RWPE2 (cell line): ENCODE data around the gene ZC3H8.
"Not testable (repeated sequence)": the region's sequence is repeated elsewhere in the genome, so short reads cannot be mapped to it uniquely, and the experiment has no call there.

Source experiments
- ATAC-seq: fragments of 200-7000 bp; cut with Tn5 transposase; 3 replicates; pipeline ENCODE4 v1.9.1; 2021; ENCODE audit warnings: low read depth
- DNase-seq: peaks from one replicate; pipeline ENCODE4 v3.0.0-alpha.2; 2020; ENCODE audit warnings: low spot score
- H3K27ac ChIP-seq: fragments of 450-650 bp; 2 replicates; pipeline ENCODE4 v1.5.1; 2017; ENCODE audit warnings: mild to moderate bottlenecking; ENCODE audit not compliant: poor library complexity, severe bottlenecking
- H3K27me3 ChIP-seq: fragments of 250-450 bp; sonication (Bioruptor Pico); 2 replicates; pipeline ENCODE4 v1.5.1; 2021; ENCODE audit warnings: mild to moderate bottlenecking, moderate library complexity; ENCODE audit not compliant: insufficient read depth, poor library complexity, severe bottlenecking
- H3K36me3 ChIP-seq: fragments of 250-450 bp; sonication (Bioruptor Pico); 2 replicates; pipeline ENCODE4 v1.5.1; 2020; ENCODE audit warnings: low read depth, mild to moderate bottlenecking, moderate library complexity
- H3K4me1 ChIP-seq: fragments of 250-450 bp; sonication (Bioruptor Pico); 2 replicates; pipeline ENCODE4 v1.5.1; 2021; ENCODE audit warnings: mild to moderate bottlenecking, moderate library complexity; ENCODE audit not compliant: insufficient read depth, poor library complexity, severe bottlenecking
- H3K4me3 ChIP-seq: fragments of 250-450 bp; sonication (Bioruptor Pico); 2 replicates; pipeline ENCODE4 v1.5.1; 2021; ENCODE audit warnings: mild to moderate bottlenecking, moderate library complexity; ENCODE audit not compliant: severe bottlenecking
- H3K9me3 ChIP-seq: fragments of 250-450 bp; sonication (Bioruptor Pico); 2 replicates; pipeline ENCODE4 v1.5.1; 2021; ENCODE audit warnings: mild to moderate bottlenecking, moderate library complexity; ENCODE audit not compliant: severe bottlenecking
- CTCF ChIP-seq: fragments of 450-650 bp; IDR thresholded peaks from one replicate; pipeline ENCODE4 v1.5.1; 2017; ENCODE audit warnings: mild to moderate bottlenecking, moderate library complexity; ENCODE audit not compliant: poor library complexity, severe bottlenecking

Gene ZC3H8

DNA sequence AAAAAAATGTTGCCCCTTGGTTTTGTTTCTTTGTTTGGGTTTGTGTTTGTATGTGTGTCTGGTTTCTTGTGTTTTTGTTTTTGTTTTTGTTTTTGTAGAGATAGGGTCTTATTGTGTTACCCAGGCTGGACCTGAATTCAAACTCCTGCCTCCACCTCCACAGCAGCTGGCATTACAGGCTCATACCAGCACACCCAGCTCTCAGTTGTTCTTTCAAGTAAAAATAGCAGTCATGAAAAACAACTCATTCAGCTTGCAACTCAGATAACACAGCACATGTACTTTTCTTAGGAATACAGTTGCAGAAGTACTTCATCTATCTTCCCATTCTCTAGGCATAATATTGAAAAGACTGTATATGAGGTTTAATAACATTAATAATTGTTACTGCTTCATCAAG lies 37.0 kb downstream of the ZC3H8 start:
- no peaks in the 10 kb centered on the region for H3K27me3 ChIP-seq
- H3K27ac ChIP-seq: no peak overlapping the region
- no peaks in the 10 kb centered on the region for H3K4me1 ChIP-seq
- no peaks in the 10 kb centered on the region for H3K9me3 ChIP-seq
- no peak overlapping the region for H3K4me3 ChIP-seq
- DNase-seq (no peak), ATAC-seq (no peak)
- peaks cover 29% of the 10 kb centered on the region for H3K36me3 ChIP-seq
- no peak for TF ChIP-seq CTCF

- ATAC-seq (no peak), DNase-seq (no peak)
These were observed 38.7 kb downstream of the ZC3H8 start for GRCh38 chr2:112216167-112216566.

GRCh38 chr2:112207905-112208304 lies 46.9 kb downstream of the ZC3H8 start:
- not testable (repeated sequence) for H3K27me3 ChIP-seq, H3K4me3 ChIP-seq, DNase-seq, H3K4me1 ChIP-seq, ATAC-seq, H3K27ac ChIP-seq, H3K36me3 ChIP-seq
- H3K9me3 ChIP-seq: peaks cover 12% of the 10 kb centered on the region

More at GRCh38 chr2:112216167-112216566, 38.7 kb downstream of the ZC3H8 start:
- Histone ChIP-seq H3K27me3 (no peaks in the 10 kb centered on the region), H3K9me3 (no peaks in the 10 kb centered on the region), H3K36me3 (peaks cover 21% of the 10 kb centered on the region), H3K27ac (no peak overlapping the region), H3K4me3 (no peak overlapping the region), H3K4me1 (no peaks in the 10 kb centered on the region)
- TF ChIP-seq CTCF: peak; percentile 23

- no peak overlapping the region for H3K4me3 ChIP-seq
- DNase-seq (no peak), ATAC-seq (no peak)
- H3K27me3 ChIP-seq: no peaks in the 10 kb centered on the region
- no peaks in the 10 kb centered on the region for H3K4me1 ChIP-seq
- peaks cover 12% of the 10 kb centered on the region for H3K9me3 ChIP-seq
- no peaks in the 10 kb centered on the region for H3K36me3 ChIP-seq
- TF ChIP-seq CTCF: no peak
- no peak overlapping the region for H3K27ac ChIP-seq
These were observed 50.4 kb downstream of the ZC3H8 start for GRCh38 chr2:112204411-112204810.

GRCh38 chr2:112201696-112202430 lies 53.0 kb downstream of the ZC3H8 start:
- DNase-seq (no peak), ATAC-seq (no peak)
- Histone ChIP-seq H3K9me3 (peaks cover 12% of the 10 kb centered on the region), H3K27me3 (no peaks in the 10 kb centered on the region), H3K4me1 (no peaks in the 10 kb centered on the region), H3K4me3 (no peak overlapping the region), H3K27ac (no peak overlapping the region), H3K36me3 (no peaks in the 10 kb centered on the region)
- TF ChIP-seq CTCF: no peak
